ENCODE measurements around the gene PGAP6. TPM values are rescaled to one million over a fixed set of nuclear protein-coding genes. Genes with fewer than 3 reads are reported as not detected.
A peak's percentile ranks its signal among the peaks of the same experiment; 100 is the strongest.
"Not testable (repeated sequence)": the region's sequence is repeated elsewhere in the genome, so short reads cannot be mapped to it uniquely, and the experiment has no call there.

PGAP6 gene
- polyA plus RNA-seq, 1 donor: 83.5 TPM

- WGBS (ENCODE audit: insufficient coverage, low lambda C conversion rate): 50% methylated on average over 2 of the region's 20 CpGs
- Histone ChIP-seq H3K4me3 (ENCODE audit: low read length) (no peak overlapping the region), H3K27me3 (ENCODE audit: control insufficient read depth, insufficient read depth, low read length) (no peaks in the 10 kb centered on the region)
These were observed 42.4 kb upstream of the PGAP6 start for GRCh38 chr16:424033-424622.

GRCh38 chr16:422179-422578 is 40.4 kb upstream of the PGAP6 start:
- not testable (repeated sequence) for H3K27me3 ChIP-seq (ENCODE audit: control insufficient read depth, insufficient read depth, low read length); H3K4me1 ChIP-seq (ENCODE audit: control insufficient read depth, insufficient read depth, low read length); H3K36me3 ChIP-seq (ENCODE audit: control insufficient read depth, insufficient read depth, low read length); H3K4me3 ChIP-seq (ENCODE audit: low read length); H3K9me3 ChIP-seq (ENCODE audit: control insufficient read depth, low read depth, low read length); H3K27ac ChIP-seq (ENCODE audit: low read length); DNase-seq
- no CpG with 5 or more reads among the region's 13 CpGs for WGBS (ENCODE audit: insufficient coverage, low lambda C conversion rate)

More at GRCh38 chr16:424033-424622, 42.4 kb upstream of the PGAP6 start:
- Histone ChIP-seq H3K36me3 (ENCODE audit: control insufficient read depth, insufficient read depth, low read length) (peaks cover 3% of the 10 kb centered on the region), H3K4me1 (ENCODE audit: control insufficient read depth, insufficient read depth, low read length) (peaks cover 13% of the 10 kb centered on the region), H3K9me3 (ENCODE audit: control insufficient read depth, low read depth, low read length) (no peaks in the 10 kb centered on the region), H3K27ac (ENCODE audit: low read length) (no peak overlapping the region)
- DNase-seq: peak in 1 of 2 donors; percentile 57

DNA sequence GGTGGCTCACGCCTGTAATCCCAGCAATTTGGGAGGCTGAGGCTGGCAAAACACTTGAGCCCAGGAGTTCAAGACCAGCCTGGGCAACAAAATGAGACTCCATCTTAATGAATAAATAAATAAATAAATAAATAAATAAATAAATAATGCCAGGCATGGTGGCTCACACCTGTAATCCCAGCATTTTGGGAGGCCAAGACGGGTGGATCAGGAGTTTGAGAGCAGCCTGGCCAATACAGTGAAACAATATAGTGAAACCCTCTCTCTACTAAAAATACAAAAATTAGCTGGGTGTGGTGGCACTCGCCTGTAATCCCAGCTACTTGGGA is 33.4 kb upstream of the PGAP6 start:
- not testable (repeated sequence) for H3K27ac ChIP-seq (ENCODE audit: low read length); H3K27me3 ChIP-seq (ENCODE audit: control insufficient read depth, insufficient read depth, low read length); H3K4me1 ChIP-seq (ENCODE audit: control insufficient read depth, insufficient read depth, low read length); DNase-seq; H3K4me3 ChIP-seq (ENCODE audit: low read length); H3K9me3 ChIP-seq (ENCODE audit: control insufficient read depth, low read depth, low read length)
- H3K36me3 ChIP-seq (ENCODE audit: control insufficient read depth, insufficient read depth, low read length): peaks cover 18% of the 10 kb centered on the region
- WGBS (ENCODE audit: insufficient coverage, low lambda C conversion rate): no CpG with 5 or more reads among the region's 3 CpGs

GRCh38 chr16:414395-415169 is 32.8 kb upstream of the PGAP6 start:
- H3K27me3 ChIP-seq (ENCODE audit: control insufficient read depth, insufficient read depth, low read length): no peaks in the 10 kb centered on the region
- H3K4me1 ChIP-seq (ENCODE audit: control insufficient read depth, insufficient read depth, low read length): no peaks in the 10 kb centered on the region
- DNase-seq: no peak
- H3K27ac ChIP-seq (ENCODE audit: low read length): no peak overlapping the region
- no peak overlapping the region for H3K4me3 ChIP-seq (ENCODE audit: low read length)
- 100% methylated on average over 1 of the region's 21 CpGs for WGBS (ENCODE audit: insufficient coverage, low lambda C conversion rate)
- H3K36me3 ChIP-seq (ENCODE audit: control insufficient read depth, insufficient read depth, low read length): peaks cover 24% of the 10 kb centered on the region
- no peaks in the 10 kb centered on the region for H3K9me3 ChIP-seq (ENCODE audit: control insufficient read depth, low read depth, low read length)

DNA sequence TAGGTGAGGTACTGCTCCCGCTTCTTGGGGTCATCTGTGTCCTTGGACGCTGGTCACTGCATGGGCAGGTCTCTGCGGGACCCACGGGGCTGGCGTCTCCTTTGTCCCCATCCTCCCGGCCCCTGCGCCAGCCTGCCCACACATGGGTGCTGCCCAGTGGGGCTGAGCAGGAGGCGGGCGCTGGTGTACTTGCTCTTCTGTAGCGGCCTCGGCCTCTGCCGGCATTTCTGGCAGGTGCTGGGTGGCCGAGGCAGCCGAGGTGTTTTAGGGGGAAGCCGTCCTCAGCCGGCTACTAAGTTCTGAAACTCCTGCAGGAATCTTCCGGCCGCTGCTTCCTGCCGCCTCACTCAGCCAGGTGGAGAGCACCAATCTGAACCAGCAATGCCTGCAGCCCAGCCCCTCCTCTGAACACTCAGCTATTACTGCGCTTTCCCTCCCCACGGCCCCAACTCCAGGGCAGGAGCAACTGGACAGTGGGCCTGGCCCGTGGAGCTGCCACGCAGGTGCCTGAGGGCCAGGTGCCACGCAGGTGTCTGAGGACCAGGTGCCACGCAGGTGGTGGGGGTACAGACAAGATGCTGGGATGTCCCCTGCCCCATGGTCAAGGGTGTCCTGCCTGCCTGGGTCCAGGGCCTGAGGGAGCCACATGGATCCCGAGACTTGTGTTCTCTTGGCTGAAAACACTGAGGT is 29.9 kb upstream of the PGAP6 start:
- peaks cover 36% of the 10 kb centered on the region for H3K36me3 ChIP-seq (ENCODE audit: control insufficient read depth, insufficient read depth, low read length)
- H3K4me3 ChIP-seq (ENCODE audit: low read length): no peak overlapping the region
- no CpG with 5 or more reads among the region's 26 CpGs for WGBS (ENCODE audit: insufficient coverage, low lambda C conversion rate)
- H3K9me3 ChIP-seq (ENCODE audit: control insufficient read depth, low read depth, low read length): no peaks in the 10 kb centered on the region
- H3K27me3 ChIP-seq (ENCODE audit: control insufficient read depth, insufficient read depth, low read length): no peaks in the 10 kb centered on the region
- no peaks in the 10 kb centered on the region for H3K4me1 ChIP-seq (ENCODE audit: control insufficient read depth, insufficient read depth, low read length)
- no peak overlapping the region for H3K27ac ChIP-seq (ENCODE audit: low read length)
- DNase-seq: no peak

- WGBS (ENCODE audit: insufficient coverage, low lambda C conversion rate): no CpG with 5 or more reads among the region's 36 CpGs
- Histone ChIP-seq H3K4me1 (ENCODE audit: control insufficient read depth, insufficient read depth, low read length) (peaks cover 8% of the 10 kb centered on the region), H3K4me3 (ENCODE audit: low read length) (no peak overlapping the region), H3K27ac (ENCODE audit: low read length) (no peak overlapping the region), H3K36me3 (ENCODE audit: control insufficient read depth, insufficient read depth, low read length) (peaks cover 40% of the 10 kb centered on the region), H3K27me3 (ENCODE audit: control insufficient read depth, insufficient read depth, low read length) (no peaks in the 10 kb centered on the region), H3K9me3 (ENCODE audit: control insufficient read depth, low read depth, low read length) (no peaks in the 10 kb centered on the region)
- no peak for DNase-seq
These were observed 28.9 kb upstream of the PGAP6 start for GRCh38 chr16:410516-411178.

GRCh38 chr16:407253-407652 is 25.5 kb upstream of the PGAP6 start:
- Histone ChIP-seq H3K9me3 (ENCODE audit: control insufficient read depth, low read depth, low read length) (no peaks in the 10 kb centered on the region), H3K27me3 (ENCODE audit: control insufficient read depth, insufficient read depth, low read length) (no peaks in the 10 kb centered on the region), H3K4me1 (ENCODE audit: control insufficient read depth, insufficient read depth, low read length) (peaks cover 27% of the 10 kb centered on the region), H3K36me3 (ENCODE audit: control insufficient read depth, insufficient read depth, low read length) (peaks cover 40% of the 10 kb centered on the region), H3K4me3 (ENCODE audit: low read length) (no peak overlapping the region), H3K27ac (ENCODE audit: low read length) (no peak overlapping the region)
- no peak for DNase-seq
- WGBS (ENCODE audit: insufficient coverage, low lambda C conversion rate): no CpG with 5 or more reads among the region's 16 CpGs

GRCh38 chr16:405548-406506 is 24.0 kb upstream of the PGAP6 start:
- H3K4me3 ChIP-seq (ENCODE audit: low read length): no peak overlapping the region
- peak; percentile 89 to 94 for DNase-seq
- peaks cover 26% of the 10 kb centered on the region for H3K36me3 ChIP-seq (ENCODE audit: control insufficient read depth, insufficient read depth, low read length)
- peak overlapping the region; percentile 71 for H3K27ac ChIP-seq (ENCODE audit: low read length)
- WGBS (ENCODE audit: insufficient coverage, low lambda C conversion rate): no CpG with 5 or more reads among the region's 27 CpGs
- H3K4me1 ChIP-seq (ENCODE audit: control insufficient read depth, insufficient read depth, low read length): peaks cover 28% of the 10 kb centered on the region
- peaks cover 4% of the 10 kb centered on the region for H3K9me3 ChIP-seq (ENCODE audit: control insufficient read depth, low read depth, low read length)
- no peaks in the 10 kb centered on the region for H3K27me3 ChIP-seq (ENCODE audit: control insufficient read depth, insufficient read depth, low read length)

- Histone ChIP-seq H3K27ac (ENCODE audit: low read length) (peak overlapping the region; percentile 71), H3K4me1 (ENCODE audit: control insufficient read depth, insufficient read depth, low read length) (peaks cover 31% of the 10 kb centered on the region), H3K4me3 (ENCODE audit: low read length) (no peak overlapping the region), H3K27me3 (ENCODE audit: control insufficient read depth, insufficient read depth, low read length) (no peaks in the 10 kb centered on the region), H3K36me3 (ENCODE audit: control insufficient read depth, insufficient read depth, low read length) (peaks cover 24% of the 10 kb centered on the region), H3K9me3 (ENCODE audit: control insufficient read depth, low read depth, low read length) (peaks cover 7% of the 10 kb centered on the region)
- WGBS (ENCODE audit: insufficient coverage, low lambda C conversion rate): no CpG with 5 or more reads among the region's 12 CpGs
- no peak for DNase-seq
These were observed 23.3 kb upstream of the PGAP6 start for GRCh38 chr16:404971-405486.

All from large intestine (tissue), 3 donors.